ENCODE measurements around the gene SKI.

GRCh38 chr1:2268285-2269056, 40.4 kb downstream of the SKI start:
- TF ChIP-seq CTCF (IDR thresholded peaks at IDR 0.05) (no peak), POLR2A (IDR thresholded peaks at IDR 0.05) (no peak)
